ENCODE data around the gene MUC4.

DNA sequence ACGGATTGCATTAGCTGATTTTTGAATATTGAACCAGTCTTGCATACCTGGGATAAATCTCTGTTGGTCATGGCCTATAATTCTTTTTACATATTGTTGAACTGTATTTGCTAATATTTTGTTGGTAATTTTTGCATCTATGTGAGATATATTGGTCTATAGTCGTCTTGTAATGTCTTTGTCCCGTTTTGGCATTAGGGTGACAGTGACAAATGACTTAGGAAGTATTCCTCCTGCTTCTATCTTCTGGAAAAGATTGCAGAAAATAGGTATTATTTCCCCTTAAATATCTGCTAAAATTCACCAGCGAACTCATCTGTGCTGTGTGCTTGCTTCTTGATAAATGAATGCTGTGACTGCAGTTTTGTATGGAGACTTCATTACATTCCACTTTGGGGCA is 67.3 kb downstream of the MUC4 start:
- TF ChIP-seq, protein P1, sequence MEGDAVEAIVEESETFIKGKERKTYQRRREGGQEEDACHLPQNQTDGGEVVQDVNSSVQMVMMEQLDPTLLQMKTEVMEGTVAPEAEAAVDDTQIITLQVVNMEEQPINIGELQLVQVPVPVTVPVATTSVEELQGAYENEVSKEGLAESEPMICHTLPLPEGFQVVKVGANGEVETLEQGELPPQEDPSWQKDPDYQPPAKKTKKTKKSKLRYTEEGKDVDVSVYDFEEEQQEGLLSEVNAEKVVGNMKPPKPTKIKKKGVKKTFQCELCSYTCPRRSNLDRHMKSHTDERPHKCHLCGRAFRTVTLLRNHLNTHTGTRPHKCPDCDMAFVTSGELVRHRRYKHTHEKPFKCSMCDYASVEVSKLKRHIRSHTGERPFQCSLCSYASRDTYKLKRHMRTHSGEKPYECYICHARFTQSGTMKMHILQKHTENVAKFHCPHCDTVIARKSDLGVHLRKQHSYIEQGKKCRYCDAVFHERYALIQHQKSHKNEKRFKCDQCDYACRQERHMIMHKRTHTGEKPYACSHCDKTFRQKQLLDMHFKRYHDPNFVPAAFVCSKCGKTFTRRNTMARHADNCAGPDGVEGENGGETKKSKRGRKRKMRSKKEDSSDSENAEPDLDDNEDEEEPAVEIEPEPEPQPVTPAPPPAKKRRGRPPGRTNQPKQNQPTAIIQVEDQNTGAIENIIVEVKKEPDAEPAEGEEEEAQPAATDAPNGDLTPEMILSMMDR (IDR thresholded peaks at IDR 0.05 in 4 of 5, conservative IDR thresholded peaks at IDR 0.05 in 1 of 5): no peak
- no peak for TF ChIP-seq POLR2A (IDR thresholded peaks at IDR 0.05)

All from gastrocnemius medialis (tissue), 4 donors.